NCI-H748 (cell line): ENCODE data around the gene UBAC1.

Experiments used
- DNase-seq: peaks from one replicate; lab custom pipeline; 2025; ENCODE audit not compliant: unreplicated experiment; lab: John Stamatoyannopoulos, UW

Gene UBAC1, protein sequence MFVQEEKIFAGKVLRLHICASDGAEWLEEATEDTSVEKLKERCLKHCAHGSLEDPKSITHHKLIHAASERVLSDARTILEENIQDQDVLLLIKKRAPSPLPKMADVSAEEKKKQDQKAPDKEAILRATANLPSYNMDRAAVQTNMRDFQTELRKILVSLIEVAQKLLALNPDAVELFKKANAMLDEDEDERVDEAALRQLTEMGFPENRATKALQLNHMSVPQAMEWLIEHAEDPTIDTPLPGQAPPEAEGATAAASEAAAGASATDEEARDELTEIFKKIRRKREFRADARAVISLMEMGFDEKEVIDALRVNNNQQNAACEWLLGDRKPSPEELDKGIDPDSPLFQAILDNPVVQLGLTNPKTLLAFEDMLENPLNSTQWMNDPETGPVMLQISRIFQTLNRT

GRCh38 chr9:135961277-135961715 is at the start of gene UBAC1:
Gene UBAC1, minus strand, starts transcription at chr9:135961373. Its CDS starts 211 bp downstream, at chr9:135961162.
- peak; percentile 98 for DNase-seq

- DNase-seq: no peak
Measured at GRCh38 chr9:136010615-136011361, 49.6 kb upstream of the UBAC1 start.

DNA sequence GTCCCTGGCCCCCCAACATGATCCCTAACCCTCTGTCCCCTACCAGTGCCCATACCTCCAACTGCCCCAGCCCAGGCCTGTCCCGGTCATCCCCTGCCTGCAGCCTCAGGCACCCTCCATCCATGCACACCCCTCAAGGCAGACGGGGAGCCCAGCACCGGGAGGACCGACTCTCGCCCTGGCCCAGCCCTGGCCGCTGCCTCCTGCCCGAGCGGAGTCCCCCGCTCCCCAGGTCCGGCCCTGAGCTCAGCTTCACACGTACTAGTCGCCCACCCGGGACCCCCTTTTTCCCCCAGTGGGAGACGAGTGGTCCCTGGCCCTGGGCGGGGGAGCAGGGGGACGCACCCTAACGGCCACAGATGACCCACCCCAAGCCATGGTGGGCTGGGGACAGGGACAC is 49.0 kb upstream of the UBAC1 start:
- no peak for DNase-seq

DNA sequence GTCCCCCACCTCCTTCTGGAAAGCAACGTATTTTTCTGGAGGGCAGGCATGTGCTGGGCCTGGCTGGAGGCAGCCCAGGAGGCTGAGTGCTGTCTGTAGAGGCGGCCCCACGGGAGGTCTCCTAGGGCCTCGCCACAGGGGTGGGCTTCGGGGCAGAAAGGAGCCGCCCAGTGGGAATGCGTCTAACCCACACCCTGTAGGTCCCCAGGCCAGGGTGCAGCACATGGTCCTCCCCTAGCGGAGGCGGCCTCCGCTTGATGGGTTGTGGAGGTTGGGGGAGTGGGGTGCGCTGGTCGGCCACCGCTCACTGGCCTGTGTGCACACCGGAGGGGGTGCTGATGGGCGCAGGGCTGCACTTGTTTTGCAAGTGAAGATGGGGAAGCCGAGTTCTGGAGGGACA is 48.3 kb upstream of the UBAC1 start:
- no peak for DNase-seq

DNA sequence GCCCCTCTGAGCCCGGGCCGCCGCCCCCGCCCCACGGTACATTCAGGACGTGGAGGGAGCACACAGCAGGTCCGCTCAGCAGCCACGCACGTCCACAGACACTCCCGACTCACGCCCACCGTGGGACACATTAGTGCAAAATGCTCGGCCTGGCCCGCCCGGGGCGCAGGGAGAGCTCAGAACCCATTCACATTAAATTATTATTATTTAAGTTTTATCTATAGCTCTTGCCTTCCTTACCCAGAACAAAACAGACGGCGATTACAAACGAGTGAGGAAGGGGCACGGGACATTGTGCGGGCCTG is 47.5 kb upstream of the UBAC1 start:
- DNase-seq: no peak

GRCh38 chr9:136007934-136008692 is 46.9 kb upstream of the UBAC1 start:
- DNase-seq: no peak

DNA sequence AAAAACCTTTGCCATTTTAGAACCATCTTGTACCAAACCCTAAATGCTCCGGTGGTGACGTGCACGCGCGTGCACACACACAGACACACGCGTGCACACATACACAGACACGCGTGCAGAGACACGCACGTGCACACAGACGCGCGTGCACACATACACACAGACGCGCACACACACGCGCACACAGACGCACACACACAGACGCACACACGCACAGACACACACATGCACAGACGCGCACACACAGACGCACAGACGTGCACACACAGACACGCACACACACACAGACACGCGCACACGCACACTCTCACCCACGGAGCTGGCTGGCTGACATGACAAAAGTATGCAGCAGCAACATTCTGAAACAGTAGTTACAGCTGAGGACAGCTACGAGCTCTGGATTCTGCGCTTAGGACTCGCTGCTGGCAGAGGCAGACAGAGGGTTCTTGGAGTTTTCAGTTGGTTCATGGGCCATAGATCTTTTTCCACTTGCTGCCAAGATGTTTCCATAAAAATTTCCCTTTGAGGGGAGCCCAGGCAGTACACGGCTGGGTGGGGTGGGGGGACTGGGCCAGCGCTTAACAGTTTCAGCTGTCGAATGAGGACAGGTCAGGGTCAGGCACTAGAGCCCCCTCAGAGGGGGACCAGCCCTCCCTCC is 46.2 kb upstream of the UBAC1 start:
- no peak for DNase-seq

GRCh38 chr9:136006169-136006568 is 45.0 kb upstream of the UBAC1 start:
- DNase-seq: no peak

- no peak for DNase-seq
Measured at GRCh38 chr9:136004712-136005111, 43.5 kb upstream of the UBAC1 start.

GRCh38 chr9:136004219-136004618 is 43.0 kb upstream of the UBAC1 start:
- DNase-seq: no peak

- DNase-seq: no peak
Measured at GRCh38 chr9:136003411-136004218, 42.4 kb upstream of the UBAC1 start.

DNA sequence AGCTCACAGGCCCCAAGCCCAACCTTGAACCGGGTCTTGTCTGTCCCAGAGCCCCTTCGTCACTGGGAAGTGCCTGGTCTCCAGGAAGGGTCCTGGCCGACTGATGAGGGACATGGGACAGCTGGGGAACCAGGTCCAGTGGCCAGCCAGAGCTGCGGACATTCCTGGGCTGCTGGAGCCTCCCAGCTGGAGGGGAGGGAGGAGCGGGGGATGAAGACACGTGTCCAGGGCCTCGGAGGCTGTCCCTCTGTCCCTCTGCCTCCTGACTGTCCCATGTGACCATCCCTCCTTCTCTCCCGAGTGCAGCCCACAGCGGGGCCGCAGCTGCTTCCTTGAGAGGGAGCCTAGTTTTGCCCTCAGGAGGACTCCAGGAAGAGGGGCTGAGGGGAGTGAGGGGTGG is 41.7 kb upstream of the UBAC1 start:
- no peak for DNase-seq

GRCh38 chr9:136002215-136002614 is 41.0 kb upstream of the UBAC1 start:
- DNase-seq: no peak

GRCh38 chr9:136001231-136001630 is 40.1 kb upstream of the UBAC1 start:
- DNase-seq: no peak

DNA sequence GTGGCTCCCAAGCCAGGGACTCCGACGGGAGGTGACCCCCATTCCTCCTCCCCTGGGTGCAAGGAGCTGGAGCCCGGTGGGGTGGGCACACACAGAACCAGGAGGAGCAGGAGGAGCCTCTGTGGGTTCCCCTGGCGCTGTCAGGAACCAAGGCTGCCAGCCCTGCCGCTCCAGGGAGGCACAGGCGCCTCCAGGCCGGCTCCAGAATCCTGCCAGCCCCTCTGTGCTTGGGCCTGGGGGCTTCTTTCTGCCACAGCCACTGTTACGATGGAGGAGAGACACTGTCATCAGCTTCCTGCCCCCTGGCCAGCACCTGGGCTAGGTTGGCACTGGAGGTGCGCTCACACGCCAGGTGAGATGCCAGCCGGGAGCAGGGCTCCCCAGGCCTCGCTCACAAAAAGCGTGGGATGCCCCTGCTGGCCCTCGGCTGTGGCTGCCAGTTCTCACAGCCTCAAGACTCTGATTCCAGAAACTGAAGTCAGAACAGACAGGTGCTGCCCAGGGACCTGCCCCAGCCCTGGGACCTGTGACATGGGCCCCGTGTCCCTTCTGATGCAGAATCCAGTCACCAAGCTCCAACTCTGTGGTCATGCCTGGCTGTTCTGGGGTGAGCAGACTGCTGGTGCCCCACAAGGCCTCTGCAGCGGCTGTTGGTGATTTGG is 37.4 kb upstream of the UBAC1 start:
- no peak for DNase-seq

DNA sequence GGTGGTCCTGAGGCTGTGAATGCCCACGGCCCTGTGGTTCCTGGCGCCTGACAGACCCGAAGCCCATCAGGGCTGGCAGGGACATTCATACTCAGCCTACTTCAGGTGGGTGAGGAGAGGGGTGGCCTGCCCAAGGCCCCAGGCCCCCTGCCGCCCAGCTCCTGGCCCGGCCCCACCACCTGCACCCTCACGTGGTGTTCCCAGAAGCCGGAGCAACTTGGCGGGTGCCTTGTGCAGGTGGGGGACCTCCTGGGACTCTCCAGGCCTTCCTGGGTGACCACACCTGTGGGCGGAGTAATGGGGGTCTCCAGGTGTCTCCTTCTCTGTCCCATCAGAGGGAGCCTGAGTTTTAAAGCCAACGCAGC is 36.8 kb upstream of the UBAC1 start:
- no peak for DNase-seq

GRCh38 chr9:135997090-135998015 is 36.2 kb upstream of the UBAC1 start:
- no peak for DNase-seq

DNA sequence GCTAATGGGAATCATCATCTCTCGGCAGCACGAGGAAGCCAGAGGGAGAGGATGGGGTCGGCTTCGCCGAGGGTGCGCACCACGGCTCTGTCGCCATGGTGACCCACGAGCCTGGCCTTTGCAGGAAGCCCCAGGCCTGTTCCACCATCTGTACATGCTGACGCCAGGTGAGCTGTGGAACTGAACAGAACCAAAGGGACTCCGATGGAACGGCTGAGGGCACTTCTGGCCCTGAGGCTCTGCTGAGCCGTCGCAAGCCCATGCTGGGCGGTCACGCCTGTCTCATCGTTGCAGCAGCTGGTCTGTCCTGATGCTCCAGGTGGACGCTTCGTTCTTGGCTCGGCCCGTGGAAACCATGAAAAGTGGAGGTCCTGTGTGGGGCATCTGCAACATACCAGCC is 34.6 kb upstream of the UBAC1 start:
- DNase-seq: no peak
